Trophoblast cell (in vitro differentiated cells and primary cell): ENCODE measurements around the gene SND1.

Experiments
- DNase-seq, 2 donors: peaks; one replicate each; pipeline ENCODE4 v3.0.0-alpha.2; 2016
- H2AFZ ChIP-seq: 2 replicates; pipeline ENCODE4 v1.6.1; 2013; ENCODE audit warnings: low read length, moderate library complexity, mild to moderate bottlenecking; ENCODE audit not compliant: insufficient read depth, poor library complexity
- H2AK5ac ChIP-seq: 2 replicates; pipeline ENCODE4 v1.6.1; 2013; ENCODE audit warnings: mild to moderate bottlenecking, low read length
- H2BK120ac ChIP-seq: 2 replicates; pipeline ENCODE4 v1.6.1; 2013; ENCODE audit warnings: low read length, mild to moderate bottlenecking, moderate library complexity; ENCODE audit not compliant: insufficient read depth, poor library complexity
- H2BK12ac ChIP-seq: 2 replicates; pipeline ENCODE4 v1.6.1; 2013; ENCODE audit warnings: mild to moderate bottlenecking, low read length, moderate library complexity
- H2BK5ac ChIP-seq: 2 replicates; pipeline ENCODE4 v1.6.1; 2013; ENCODE audit warnings: low read length, low read depth, moderate library complexity, mild to moderate bottlenecking; ENCODE audit not compliant: poor library complexity
- H3K14ac ChIP-seq: 2 replicates; pipeline ENCODE4 v1.6.1; 2013; ENCODE audit warnings: mild to moderate bottlenecking, low read length
- H3K18ac ChIP-seq: 2 replicates; pipeline ENCODE4 v1.6.1; 2013; ENCODE audit warnings: mild to moderate bottlenecking, low read length
- H3K23ac ChIP-seq: 2 replicates; pipeline ENCODE4 v1.6.1; 2013; ENCODE audit warnings: low read length
- H3K27ac ChIP-seq: 2 replicates; pipeline ENCODE4 v1.5.1; 2013; ENCODE audit warnings: low read depth, mild to moderate bottlenecking, inconsistent platforms, low read length, moderate library complexity
- H3K27me3 ChIP-seq: 2 replicates; pipeline ENCODE4 v1.6.1; 2013; ENCODE audit warnings: inconsistent platforms, mild to moderate bottlenecking, low read length, moderate library complexity; ENCODE audit not compliant: insufficient read depth
- H3K36me3 ChIP-seq, 2 experiments: 1 replicate in 1 of 2; 2 replicates in 1 of 2; pipeline ENCODE4 v1.6.1; 2013; ENCODE audit warnings: low read length in 2 of 2, mild to moderate bottlenecking in 2 of 2, moderate library complexity in 1 of 2; ENCODE audit not compliant: insufficient read depth in 2 of 2, control insufficient read depth in 1 of 2
- H3K4ac ChIP-seq: 2 replicates; pipeline ENCODE4 v1.6.1; 2013; ENCODE audit warnings: low read depth, mild to moderate bottlenecking, low read length, moderate library complexity
- H3K4me1 ChIP-seq, 2 experiments: 1 replicate in 1 of 2; 2 replicates in 1 of 2; pipeline ENCODE4 v1.6.1; 2013; ENCODE audit warnings: low read length in 2 of 2, mild to moderate bottlenecking in 2 of 2, moderate library complexity in 1 of 2; ENCODE audit not compliant: insufficient read depth in 2 of 2, control insufficient read depth in 1 of 2
- H3K4me2 ChIP-seq: 2 replicates; pipeline ENCODE4 v1.6.1; 2013; ENCODE audit warnings: inconsistent platforms, mild to moderate bottlenecking, low read length, moderate library complexity
- H3K4me3 ChIP-seq: 2 replicates; pipeline ENCODE4 v1.5.1; 2013; ENCODE audit warnings: mild to moderate bottlenecking, low read depth, low read length, inconsistent platforms
- H3K79me1 ChIP-seq: one replicate; pipeline ENCODE4 v1.6.1; 2013; ENCODE audit warnings: low read length
- H3K79me2 ChIP-seq: 2 replicates; pipeline ENCODE4 v1.6.1; 2013; ENCODE audit warnings: low read length, mild to moderate bottlenecking; ENCODE audit not compliant: control insufficient read depth, insufficient read depth, poor library complexity
- H3K9ac ChIP-seq: 2 replicates; pipeline ENCODE4 v1.6.1; 2013; ENCODE audit warnings: mild to moderate bottlenecking, low read length
- H3K9me3 ChIP-seq: 2 replicates; pipeline ENCODE4 v1.6.1; 2013; ENCODE audit warnings: low read depth, mild to moderate bottlenecking, control low read depth, inconsistent platforms, low read length; ENCODE audit not compliant: insufficient read depth
- H4K12ac ChIP-seq: 2 replicates; pipeline ENCODE4 v1.6.1; 2013; ENCODE audit warnings: low read depth, mild to moderate bottlenecking, low read length, moderate library complexity
- H4K8ac ChIP-seq: 2 replicates; pipeline ENCODE4 v1.6.1; 2013; ENCODE audit warnings: low read depth, mild to moderate bottlenecking, low read length, moderate library complexity
- H4K91ac ChIP-seq: one replicate; pipeline ENCODE4 v1.6.1; 2013; ENCODE audit warnings: low read depth, mild to moderate bottlenecking, low read length, moderate library complexity
- WGBS: extraction: QIAGEN DNeasy Blood & Tissue Kit; methylation state at CpG from one replicate; pipeline ENCODE4 v1.1.7; 2013; ENCODE audit warnings: missing lambda C conversion rate; ENCODE audit not compliant: insufficient read length, insufficient coverage; ENCODE audit errors: extremely low coverage; 5-methylcytosine and 5-hydroxymethylcytosine counted together

Gene SND1

GRCh38 chr7:127653396-127653795, 1.4 kb downstream of the SND1 start:
- Histone ChIP-seq H4K91ac (no peak overlapping the region), H3K23ac (no peak overlapping the region), H2BK5ac (no peak overlapping the region), H3K9me3 (no peaks in the 10 kb centered on the region), H3K4me2 (peak overlapping the region; percentile 68), H3K79me1 (peaks cover 15% of the 10 kb centered on the region), H4K12ac (no peak overlapping the region), H2BK120ac (no peak overlapping the region), H3K36me3 (peaks cover 4 to 6% of the 10 kb centered on the region in 2 experiments), H3K18ac (no peak overlapping the region), H4K8ac (no peak overlapping the region), H3K79me2 (peaks cover 22% of the 10 kb centered on the region), H3K27ac (no peak overlapping the region), H3K4me3 (no peak overlapping the region), H2AFZ (no peak overlapping the region), H3K9ac (no peak overlapping the region), H3K4me1 (peaks cover 6 to 12% of the 10 kb centered on the region in 2 experiments), H2BK12ac (no peak overlapping the region), H3K27me3 (no peaks in the 10 kb centered on the region), H3K4ac (peak overlapping the region; percentile 84), H3K14ac (no peak overlapping the region), H2AK5ac (no peak overlapping the region)
- no peak for DNase-seq
- WGBS = no CpG with 5 or more reads among the region's 4 CpGs

GRCh38 chr7:127654404-127655394, 2.7 kb downstream of the SND1 start:
- Histone ChIP-seq H3K27ac (no peak overlapping the region), H3K27me3 (no peaks in the 10 kb centered on the region), H3K4me1 (peaks cover 6 to 12% of the 10 kb centered on the region in 2 experiments), H2AK5ac (no peak overlapping the region), H3K79me2 (peaks cover 22% of the 10 kb centered on the region), H3K36me3 (peaks cover 4 to 8% of the 10 kb centered on the region in 2 experiments), H3K14ac (no peak overlapping the region), H3K79me1 (peaks cover 15% of the 10 kb centered on the region), H2BK5ac (no peak overlapping the region), H3K4ac (peak overlapping the region; percentile 85), H4K12ac (no peak overlapping the region), H3K4me2 (peak overlapping the region; percentile 49), H3K23ac (no peak overlapping the region), H4K91ac (no peak overlapping the region), H3K18ac (no peak overlapping the region), H4K8ac (no peak overlapping the region), H3K9me3 (no peaks in the 10 kb centered on the region), H2AFZ (no peak overlapping the region), H3K4me3 (no peak overlapping the region), H3K9ac (no peak overlapping the region), H2BK12ac (no peak overlapping the region), H2BK120ac (no peak overlapping the region)
- DNase-seq = no peak
- WGBS = no CpG with 5 or more reads among the region's 5 CpGs

GRCh38 chr7:127655720-127656119, 3.7 kb downstream of the SND1 start:
- no peak overlapping the region for H3K9ac ChIP-seq
- DNase-seq = no peak
- H3K4me2 ChIP-seq = no peak overlapping the region
- H3K4me3 ChIP-seq = no peak overlapping the region
- no peak overlapping the region for H2BK5ac ChIP-seq
- H2AK5ac ChIP-seq = no peak overlapping the region
- H3K23ac ChIP-seq = no peak overlapping the region
- no peak overlapping the region for H4K91ac ChIP-seq
- peaks cover 14% of the 10 kb centered on the region for H3K79me1 ChIP-seq
- no peak overlapping the region for H3K18ac ChIP-seq
- no peak overlapping the region for H3K27ac ChIP-seq
- H3K9me3 ChIP-seq = no peaks in the 10 kb centered on the region
- H4K8ac ChIP-seq = no peak overlapping the region
- H3K14ac ChIP-seq = no peak overlapping the region
- no peaks in the 10 kb centered on the region for H3K27me3 ChIP-seq
- no peak overlapping the region for H2BK120ac ChIP-seq
- no CpG with 5 or more reads among the region's 2 CpGs for WGBS
- H3K4ac ChIP-seq = peak overlapping the region; percentile 43
- peaks cover 6 to 13% of the 10 kb centered on the region in 2 experiments for H3K36me3 ChIP-seq
- H2AFZ ChIP-seq = no peak overlapping the region
- peaks cover 6 to 13% of the 10 kb centered on the region in 2 experiments for H3K4me1 ChIP-seq
- peaks cover 22% of the 10 kb centered on the region for H3K79me2 ChIP-seq
- H4K12ac ChIP-seq = no peak overlapping the region
- H2BK12ac ChIP-seq = no peak overlapping the region

GRCh38 chr7:127657500-127657899, 5.5 kb downstream of the SND1 start:
- Histone ChIP-seq H3K36me3 (peaks cover 8 to 15% of the 10 kb centered on the region in 2 experiments), H2BK12ac (no peak overlapping the region), H2AFZ (no peak overlapping the region), H3K9me3 (no peaks in the 10 kb centered on the region), H3K23ac (no peak overlapping the region), H3K14ac (no peak overlapping the region), H4K12ac (no peak overlapping the region), H2AK5ac (no peak overlapping the region), H3K27ac (no peak overlapping the region), H3K27me3 (no peaks in the 10 kb centered on the region), H3K79me1 (peaks cover under 1% of the 10 kb centered on the region), H4K8ac (no peak overlapping the region), H3K18ac (no peak overlapping the region), H2BK5ac (no peak overlapping the region), H3K9ac (no peak overlapping the region), H2BK120ac (no peak overlapping the region), H3K4ac (peak overlapping the region; percentile 24), H4K91ac (no peak overlapping the region), H3K79me2 (peaks cover 15% of the 10 kb centered on the region), H3K4me2 (no peak overlapping the region), H3K4me1 (peaks cover 0 to 7% of the 10 kb centered on the region in 2 experiments), H3K4me3 (no peak overlapping the region)
- WGBS = no CpG with 5 or more reads among the region's 3 CpGs
- no peak for DNase-seq
